ENCODE results near the gene KCNQ1. TPM values are rescaled to one million over a fixed set of nuclear protein-coding genes. Genes with fewer than 3 reads are reported as not detected.

Gene KCNQ1
- total and polyA plus RNA-seq, 7 donors: 1.1 to 25.2 (median 3.8) TPM

DNA sequence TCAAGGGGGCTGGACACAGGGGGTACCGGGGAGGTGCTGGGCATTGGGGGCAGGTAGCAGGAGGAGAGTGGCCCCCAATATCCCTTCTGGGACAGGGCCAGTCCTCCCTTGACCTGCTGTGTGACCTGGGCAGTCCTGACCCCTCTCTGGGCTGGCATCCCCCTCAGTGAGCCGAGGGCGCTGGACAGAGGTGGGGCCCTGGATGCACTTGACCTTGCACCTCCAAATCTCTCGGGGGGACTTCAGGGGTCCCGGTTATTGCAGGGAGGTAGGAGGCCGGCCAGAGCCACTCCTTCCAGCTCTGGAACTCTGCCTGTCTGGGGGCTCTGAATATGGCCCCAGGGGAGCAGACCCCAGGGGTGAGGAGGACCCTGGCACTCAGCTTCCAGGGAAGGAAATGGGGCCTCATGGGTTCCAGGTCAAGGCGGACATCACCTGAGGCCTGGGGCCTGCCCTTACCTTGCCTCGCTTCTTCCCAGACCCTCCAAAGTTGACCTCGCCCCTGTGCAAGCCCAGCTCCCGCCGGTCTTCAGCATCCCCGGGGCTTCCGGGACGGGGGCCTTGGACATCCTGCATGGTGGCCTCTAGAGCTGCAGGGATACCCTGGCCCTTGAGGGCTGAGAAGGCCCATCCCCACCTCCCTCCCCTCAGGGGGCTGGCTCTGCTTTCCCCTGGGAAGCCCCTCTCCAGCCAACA, 22.2 kb upstream of the KCNQ1 start:
- TF ChIP-seq POLR2AphosphoS5 (IDR thresholded peaks at IDR 0.05) (no peak), EP300 (IDR thresholded peaks at IDR 0.05) (no peak), POLR2A (IDR thresholded peaks at IDR 0.05) (no peak)
- TF ChIP-seq, protein P1, sequence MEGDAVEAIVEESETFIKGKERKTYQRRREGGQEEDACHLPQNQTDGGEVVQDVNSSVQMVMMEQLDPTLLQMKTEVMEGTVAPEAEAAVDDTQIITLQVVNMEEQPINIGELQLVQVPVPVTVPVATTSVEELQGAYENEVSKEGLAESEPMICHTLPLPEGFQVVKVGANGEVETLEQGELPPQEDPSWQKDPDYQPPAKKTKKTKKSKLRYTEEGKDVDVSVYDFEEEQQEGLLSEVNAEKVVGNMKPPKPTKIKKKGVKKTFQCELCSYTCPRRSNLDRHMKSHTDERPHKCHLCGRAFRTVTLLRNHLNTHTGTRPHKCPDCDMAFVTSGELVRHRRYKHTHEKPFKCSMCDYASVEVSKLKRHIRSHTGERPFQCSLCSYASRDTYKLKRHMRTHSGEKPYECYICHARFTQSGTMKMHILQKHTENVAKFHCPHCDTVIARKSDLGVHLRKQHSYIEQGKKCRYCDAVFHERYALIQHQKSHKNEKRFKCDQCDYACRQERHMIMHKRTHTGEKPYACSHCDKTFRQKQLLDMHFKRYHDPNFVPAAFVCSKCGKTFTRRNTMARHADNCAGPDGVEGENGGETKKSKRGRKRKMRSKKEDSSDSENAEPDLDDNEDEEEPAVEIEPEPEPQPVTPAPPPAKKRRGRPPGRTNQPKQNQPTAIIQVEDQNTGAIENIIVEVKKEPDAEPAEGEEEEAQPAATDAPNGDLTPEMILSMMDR (IDR thresholded peaks at IDR 0.05): no peak
- 42 to 85% methylated on average over 14 of the region's 14 CpGs for WGBS, 2 donors
- H3K4me3 ChIP-seq: no peak overlapping the region
- no peaks in the 10 kb centered on the region for H3K9me3 ChIP-seq
- no peak for DNase-seq
- H3K27ac ChIP-seq: no peak overlapping the region
- peaks cover 0 to 19% (median 12%) of the 10 kb centered on the region in 4 donors for H3K4me1 ChIP-seq
- intact Hi-C loops (cut with DNase I): loop anchor here (5.0 kb wide), 1 partner anchor 470 kb away; no protein-coding TSS in a partner anchor
- H3K27me3 ChIP-seq: peaks cover 0 to 5% (median 0%) of the 10 kb centered on the region in 3 donors
- H3K36me3 ChIP-seq: no peaks in the 10 kb centered on the region

DNA sequence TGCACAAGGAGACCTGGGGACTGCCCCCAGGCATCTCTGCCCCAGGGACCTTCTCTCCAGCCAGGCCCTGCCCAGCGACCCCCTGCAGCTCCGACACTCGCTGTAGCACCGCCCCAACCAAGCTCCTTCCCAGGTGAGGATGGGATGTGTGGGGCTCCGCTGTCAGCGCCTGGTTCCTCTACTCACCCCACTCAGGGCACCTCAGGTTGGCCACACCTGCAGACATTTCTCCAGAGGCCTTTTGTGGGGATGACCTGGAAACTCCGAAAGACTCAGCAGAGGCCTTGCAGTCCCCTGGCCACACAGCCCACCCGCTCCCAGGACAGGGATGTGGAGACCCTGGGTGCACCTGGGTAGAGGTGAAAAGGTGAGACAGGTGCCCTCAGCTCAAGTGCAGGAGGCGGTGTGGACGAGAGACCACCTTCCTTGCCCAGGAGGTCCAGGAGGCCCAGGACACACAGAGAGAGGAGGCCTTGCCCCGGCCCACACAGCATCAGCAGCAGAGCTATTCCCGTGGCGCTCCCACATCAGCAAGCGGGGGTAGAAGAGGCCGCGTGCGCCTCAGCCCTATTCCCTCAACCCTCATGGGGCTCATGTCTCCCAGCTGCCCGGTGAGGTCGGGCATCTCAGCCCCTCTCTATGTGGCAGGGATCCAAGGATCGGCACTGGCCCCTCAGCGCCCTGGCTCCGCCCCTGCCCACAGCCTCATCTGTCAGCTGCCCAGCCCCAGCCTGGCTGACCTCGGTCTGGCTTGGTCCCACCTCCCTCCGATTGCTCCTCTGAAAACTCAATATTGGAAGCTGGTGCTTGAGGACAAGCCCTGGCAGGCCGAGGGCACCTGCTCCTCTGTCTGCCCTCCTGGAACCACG, 21.4 kb upstream of the KCNQ1 start:
- no peak overlapping the region for H3K27ac ChIP-seq
- no peak for TF ChIP-seq POLR2AphosphoS5 (IDR thresholded peaks at IDR 0.05)
- TF ChIP-seq, protein P1 (IDR thresholded peaks at IDR 0.05): no peak
- TF ChIP-seq EP300 (IDR thresholded peaks at IDR 0.05): no peak
- TF ChIP-seq POLR2A (IDR thresholded peaks at IDR 0.05): no peak
- 42 to 78% methylated on average over 26 of the region's 26 CpGs for WGBS, 2 donors
- peaks cover 0 to 19% (median 12%) of the 10 kb centered on the region in 4 donors for H3K4me1 ChIP-seq
- peaks cover 0 to 5% (median 0%) of the 10 kb centered on the region in 3 donors for H3K27me3 ChIP-seq
- no peaks in the 10 kb centered on the region for H3K9me3 ChIP-seq
- no peaks in the 10 kb centered on the region for H3K36me3 ChIP-seq
- H3K4me3 ChIP-seq: no peak overlapping the region
- intact Hi-C loops (cut with DNase I): loop anchor here (5.0 kb wide), 1 partner anchor 469 kb away; no protein-coding TSS in a partner anchor
- DNase-seq: no peak

DNA sequence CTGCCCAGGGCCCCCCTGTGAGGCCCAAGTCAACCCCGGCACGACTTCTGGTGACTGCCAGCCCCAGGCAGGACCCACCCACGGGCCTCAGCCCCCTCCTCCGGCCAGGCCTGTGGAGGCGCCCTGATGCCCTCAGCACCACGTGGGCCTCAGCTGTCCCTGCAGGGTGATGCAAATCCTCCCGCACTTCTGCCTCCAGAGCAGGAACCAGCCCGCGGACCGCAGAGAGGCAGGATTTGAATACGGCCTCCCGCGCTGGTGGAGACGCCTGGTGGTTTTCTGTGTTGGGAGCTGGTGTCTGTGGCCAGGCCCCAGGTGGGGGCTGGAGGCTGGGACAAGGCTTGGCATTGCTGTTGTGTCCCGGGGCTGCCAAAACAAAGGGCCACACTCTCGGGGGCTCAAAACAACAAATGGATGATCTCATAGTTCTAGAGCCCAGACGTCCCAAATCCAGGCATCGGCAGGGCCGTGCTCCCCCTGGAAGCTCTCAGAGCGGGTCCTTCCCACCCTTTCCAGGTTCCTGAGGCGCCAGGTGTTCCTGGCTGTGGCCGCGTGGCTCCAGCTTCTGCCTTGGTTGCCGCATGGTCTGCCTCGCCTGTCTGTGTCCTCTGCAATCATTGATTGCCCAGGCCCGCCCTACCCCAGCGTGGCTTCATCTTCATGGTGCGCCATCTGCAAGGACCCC, 19.9 kb upstream of the KCNQ1 start:
- peaks cover 0 to 5% (median 0%) of the 10 kb centered on the region in 3 donors for H3K27me3 ChIP-seq
- no peaks in the 10 kb centered on the region for H3K9me3 ChIP-seq
- WGBS, 2 donors: 45 to 83% methylated on average over 28 of the region's 28 CpGs
- intact Hi-C loops (cut with DNase I): loop anchor here (5.0 kb wide), 1 partner anchor 467 kb away; no protein-coding TSS in a partner anchor
- H3K27ac ChIP-seq: no peak overlapping the region
- TF ChIP-seq, protein P1 (IDR thresholded peaks at IDR 0.05): no peak
- TF ChIP-seq POLR2AphosphoS5 (IDR thresholded peaks at IDR 0.05) (no peak), EP300 (IDR thresholded peaks at IDR 0.05) (no peak), POLR2A (IDR thresholded peaks at IDR 0.05) (no peak)
- no peaks in the 10 kb centered on the region for H3K36me3 ChIP-seq
- peaks cover 0 to 12% (median 9%) of the 10 kb centered on the region in 4 donors for H3K4me1 ChIP-seq
- no peak overlapping the region for H3K4me3 ChIP-seq
- no peak for DNase-seq

DNA sequence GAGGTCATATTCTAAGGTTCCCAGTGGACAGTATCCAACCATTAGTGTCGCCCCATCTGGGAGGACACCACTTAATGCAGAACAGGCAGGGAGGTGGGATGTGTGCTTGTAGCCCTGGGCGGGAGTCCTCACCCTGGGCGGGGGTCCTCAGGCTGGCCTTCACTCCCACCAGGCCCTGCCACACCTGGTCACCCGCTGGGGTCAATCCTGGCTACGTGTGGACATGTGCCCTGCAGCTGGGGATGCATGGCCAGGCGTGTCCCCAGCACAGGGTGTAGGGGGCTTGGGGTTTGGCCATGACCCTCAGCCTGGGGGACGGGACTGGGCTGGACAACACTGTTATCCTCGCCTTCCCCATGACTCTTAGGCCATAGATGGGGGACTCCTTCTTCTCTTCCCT, 19.3 kb upstream of the KCNQ1 start:
- 66 to 87% methylated on average over 8 of the region's 8 CpGs for WGBS, 2 donors
- DNase-seq: no peak
- Histone ChIP-seq H3K36me3 (no peaks in the 10 kb centered on the region), H3K4me1 (peaks cover 0 to 6% (median 3%) of the 10 kb centered on the region in 4 donors), H3K27me3 (peaks cover 0 to 5% (median 0%) of the 10 kb centered on the region in 3 donors), H3K4me3 (no peak overlapping the region), H3K27ac (no peak overlapping the region), H3K9me3 (no peaks in the 10 kb centered on the region)
- TF ChIP-seq POLR2AphosphoS5 (IDR thresholded peaks at IDR 0.05) (no peak), EP300 (IDR thresholded peaks at IDR 0.05) (no peak), POLR2A (IDR thresholded peaks at IDR 0.05) (no peak)
- TF ChIP-seq, protein P1 (IDR thresholded peaks at IDR 0.05): no peak
- intact Hi-C loops (cut with DNase I): no loop called here

All from sigmoid colon (tissue), 7 donors.